ENCODE measurements around the gene PITPNM1. TPM values are rescaled to one million over a fixed set of nuclear protein-coding genes. Genes with fewer than 3 reads are reported as not detected.

The PITPNM1 gene
- total RNA-seq, 2 donors from 2014 or later: 8.6 to 24.4 TPM

DNA sequence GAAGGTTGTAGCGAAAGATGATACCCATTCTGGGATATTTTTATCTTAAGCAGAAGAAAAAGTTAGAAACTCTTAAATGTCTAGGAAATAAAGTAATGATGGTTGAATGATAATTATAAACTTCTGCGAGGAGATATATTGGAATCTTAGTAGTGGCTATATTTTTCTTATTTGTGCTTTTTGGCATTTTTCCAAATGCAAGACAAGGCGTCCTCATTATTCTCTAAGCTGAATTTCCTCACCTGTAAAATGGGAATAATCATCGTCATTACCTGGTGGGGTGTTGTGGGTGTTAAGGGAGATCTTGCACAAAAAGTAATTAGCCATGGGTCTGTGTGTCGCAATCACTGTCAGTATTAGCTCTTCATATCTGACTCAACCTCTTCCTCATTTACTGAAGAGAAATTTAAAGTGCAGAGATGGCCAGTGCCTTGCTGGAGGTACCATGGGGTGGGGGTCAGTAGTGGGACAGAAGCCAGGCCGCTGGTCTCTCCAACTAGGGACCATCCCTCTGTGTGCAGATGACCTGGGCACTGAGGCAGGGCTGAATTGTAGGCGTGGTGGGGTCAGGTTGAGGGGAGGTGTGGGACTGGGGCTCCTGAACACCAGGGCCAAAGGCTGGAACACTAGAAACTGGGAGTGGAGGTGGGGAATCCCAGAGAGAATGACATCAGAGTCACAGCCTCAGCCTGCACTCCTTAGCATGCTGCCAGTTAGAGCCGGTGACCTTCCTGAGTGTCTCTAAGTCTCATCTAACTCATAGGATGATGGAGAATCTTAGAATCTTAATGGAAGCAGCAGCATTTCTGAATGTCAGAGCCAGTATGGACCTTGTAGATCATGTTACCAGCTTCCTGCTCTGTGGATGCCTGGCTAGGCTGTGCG is 4.1 kb downstream of the PITPNM1 start:
- no peak for DNase-seq
- intact Hi-C loops (cut with DNase I): no loop called here
- 84 to 92% methylated on average over 8 to 9 of the region's 9 CpGs for WGBS, 2 donors
- TF ChIP-seq, protein P1, sequence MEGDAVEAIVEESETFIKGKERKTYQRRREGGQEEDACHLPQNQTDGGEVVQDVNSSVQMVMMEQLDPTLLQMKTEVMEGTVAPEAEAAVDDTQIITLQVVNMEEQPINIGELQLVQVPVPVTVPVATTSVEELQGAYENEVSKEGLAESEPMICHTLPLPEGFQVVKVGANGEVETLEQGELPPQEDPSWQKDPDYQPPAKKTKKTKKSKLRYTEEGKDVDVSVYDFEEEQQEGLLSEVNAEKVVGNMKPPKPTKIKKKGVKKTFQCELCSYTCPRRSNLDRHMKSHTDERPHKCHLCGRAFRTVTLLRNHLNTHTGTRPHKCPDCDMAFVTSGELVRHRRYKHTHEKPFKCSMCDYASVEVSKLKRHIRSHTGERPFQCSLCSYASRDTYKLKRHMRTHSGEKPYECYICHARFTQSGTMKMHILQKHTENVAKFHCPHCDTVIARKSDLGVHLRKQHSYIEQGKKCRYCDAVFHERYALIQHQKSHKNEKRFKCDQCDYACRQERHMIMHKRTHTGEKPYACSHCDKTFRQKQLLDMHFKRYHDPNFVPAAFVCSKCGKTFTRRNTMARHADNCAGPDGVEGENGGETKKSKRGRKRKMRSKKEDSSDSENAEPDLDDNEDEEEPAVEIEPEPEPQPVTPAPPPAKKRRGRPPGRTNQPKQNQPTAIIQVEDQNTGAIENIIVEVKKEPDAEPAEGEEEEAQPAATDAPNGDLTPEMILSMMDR (IDR thresholded peaks at IDR 0.05): no peak
- TF ChIP-seq POLR2A (IDR thresholded peaks at IDR 0.05): no peak
- Histone ChIP-seq H3K36me3 (replicated peaks in 1 of 2; ENCODE audit: insufficient read depth in 1 of 2, low read depth in 2 of 2) (peaks cover 0 to 7% of the 10 kb centered on the region in 2 donors), H3K27ac (no peak overlapping the region), H3K9me3 (no peaks in the 10 kb centered on the region), H3K27me3 (no peaks in the 10 kb centered on the region), H3K4me3 (no peak overlapping the region), H3K4me1 (peaks cover 28% of the 10 kb centered on the region)
- no peak for ATAC-seq

DNA sequence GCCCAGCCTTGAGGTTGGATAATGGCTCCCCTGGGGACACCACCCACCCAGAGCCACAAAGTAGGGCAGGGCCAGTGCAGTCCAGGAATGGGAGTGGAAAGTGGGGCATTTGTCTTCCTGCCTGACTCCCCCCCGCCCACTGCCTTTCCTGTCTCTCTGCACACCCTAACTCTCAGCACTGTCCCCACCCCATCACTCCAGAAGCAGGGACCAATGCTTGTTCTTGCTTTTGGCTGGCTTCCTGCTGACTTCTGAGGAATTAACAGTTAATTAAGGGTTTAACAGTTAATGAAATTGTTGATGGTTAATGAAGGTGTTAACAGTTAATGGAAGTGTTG is 4.7 kb downstream of the PITPNM1 start:
- intact Hi-C loops (cut with DNase I): no loop called here
- WGBS, 2 donors: 88 to 92% methylated on average over 1 of the region's 1 CpG
- H3K9me3 ChIP-seq: no peaks in the 10 kb centered on the region
- H3K36me3 ChIP-seq (replicated peaks in 1 of 2; ENCODE audit: insufficient read depth in 1 of 2, low read depth in 2 of 2): peaks cover 0 to 9% of the 10 kb centered on the region in 2 donors
- H3K4me3 ChIP-seq: no peak overlapping the region
- ATAC-seq (no peak), DNase-seq (no peak)
- H3K4me1 ChIP-seq: peaks cover 22% of the 10 kb centered on the region
- no peak overlapping the region for H3K27ac ChIP-seq
- TF ChIP-seq, protein P1 (IDR thresholded peaks at IDR 0.05): no peak
- TF ChIP-seq POLR2A (IDR thresholded peaks at IDR 0.05): no peak
- H3K27me3 ChIP-seq: no peaks in the 10 kb centered on the region

DNA sequence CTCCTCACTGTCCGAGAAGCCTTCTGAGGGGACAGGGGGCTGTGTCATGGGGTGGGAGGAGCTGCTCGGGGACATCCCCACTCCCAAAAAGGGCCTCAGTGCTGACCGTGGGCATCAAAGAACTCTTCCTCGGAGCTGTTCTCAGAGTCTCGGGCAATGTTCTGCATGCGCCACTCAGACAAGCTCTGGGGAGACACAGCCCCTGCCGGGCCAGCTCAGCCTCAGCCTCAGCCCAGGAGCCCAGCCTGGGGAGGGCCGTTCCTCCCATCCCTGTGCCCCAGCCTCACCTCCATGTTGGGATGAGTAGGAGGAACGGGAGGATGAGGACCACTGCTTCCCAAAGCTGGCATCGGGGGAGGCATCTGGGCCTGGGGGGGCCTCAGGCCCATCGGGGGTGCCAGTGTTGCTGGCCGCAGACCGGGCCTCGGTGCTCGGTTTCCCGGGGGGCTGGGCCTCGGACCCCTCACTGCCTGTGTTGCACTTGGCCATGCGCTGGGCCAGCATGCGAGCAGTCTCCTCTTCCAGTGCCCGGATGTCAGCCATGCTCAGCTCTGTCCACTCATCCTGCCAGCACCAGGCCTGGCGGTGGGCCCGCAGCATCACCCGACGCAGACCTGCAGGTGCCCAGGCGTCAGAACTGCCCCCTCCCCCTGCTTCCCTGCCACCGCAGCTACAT is 5.2 kb downstream of the PITPNM1 start:
- 95 to 100% methylated on average over 3 to 26 of the region's 26 CpGs for WGBS, 2 donors
- ATAC-seq (no peak), DNase-seq (no peak)
- Histone ChIP-seq H3K36me3 (replicated peaks in 1 of 2; ENCODE audit: insufficient read depth in 1 of 2, low read depth in 2 of 2) (peaks cover 0 to 9% of the 10 kb centered on the region in 2 donors), H3K9me3 (no peaks in the 10 kb centered on the region), H3K27me3 (no peaks in the 10 kb centered on the region), H3K4me3 (no peak overlapping the region), H3K27ac (no peak overlapping the region), H3K4me1 (peaks cover 18% of the 10 kb centered on the region)
- TF ChIP-seq, protein P1 (IDR thresholded peaks at IDR 0.05): no peak
- TF ChIP-seq POLR2A (IDR thresholded peaks at IDR 0.05): no peak
- intact Hi-C loops (cut with DNase I): no loop called here

DNA sequence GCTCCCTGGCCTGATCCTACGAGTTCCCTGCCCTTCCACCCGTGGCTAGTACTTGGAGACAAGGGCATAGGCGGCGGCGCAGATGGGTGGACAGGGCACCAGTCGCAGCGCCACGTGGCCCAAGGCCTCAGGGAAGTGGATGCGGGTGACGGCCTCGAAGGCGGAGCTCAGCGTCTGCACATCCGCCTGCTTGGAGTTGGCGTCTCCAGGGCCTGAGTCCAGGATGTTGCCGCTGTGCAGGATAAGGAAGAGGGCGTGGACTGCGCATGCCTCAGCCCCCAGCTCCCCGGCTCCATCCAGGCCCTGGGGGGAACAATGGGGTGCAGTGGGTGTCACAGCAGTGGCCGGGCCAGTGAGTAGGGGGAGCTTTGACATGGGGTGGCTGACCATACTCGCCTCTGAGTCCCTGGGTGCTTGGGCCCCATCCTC is 6.6 kb downstream of the PITPNM1 start:
- WGBS, 2 donors: 83 to 90% methylated on average over 20 to 21 of the region's 21 CpGs

More for the DNA sequence above, 6.6 kb downstream of the PITPNM1 start:
- no peaks in the 10 kb centered on the region for H3K27me3 ChIP-seq
- TF ChIP-seq POLR2A (IDR thresholded peaks at IDR 0.05): no peak
- TF ChIP-seq, protein P1 (IDR thresholded peaks at IDR 0.05): no peak
- H3K9me3 ChIP-seq: no peaks in the 10 kb centered on the region
- H3K4me3 ChIP-seq: no peak overlapping the region
- H3K36me3 ChIP-seq (replicated peaks in 1 of 2; ENCODE audit: insufficient read depth in 1 of 2, low read depth in 2 of 2): peaks cover 0 to 9% of the 10 kb centered on the region in 2 donors
- ATAC-seq (no peak), DNase-seq (no peak)
- no peak overlapping the region for H3K27ac ChIP-seq
- H3K4me1 ChIP-seq: peaks cover 7% of the 10 kb centered on the region
- intact Hi-C loops (cut with DNase I): no loop called here

Measured in body of pancreas (tissue), 4 donors.